Measurements from ENCODE around the gene ACOX1.

DNA sequence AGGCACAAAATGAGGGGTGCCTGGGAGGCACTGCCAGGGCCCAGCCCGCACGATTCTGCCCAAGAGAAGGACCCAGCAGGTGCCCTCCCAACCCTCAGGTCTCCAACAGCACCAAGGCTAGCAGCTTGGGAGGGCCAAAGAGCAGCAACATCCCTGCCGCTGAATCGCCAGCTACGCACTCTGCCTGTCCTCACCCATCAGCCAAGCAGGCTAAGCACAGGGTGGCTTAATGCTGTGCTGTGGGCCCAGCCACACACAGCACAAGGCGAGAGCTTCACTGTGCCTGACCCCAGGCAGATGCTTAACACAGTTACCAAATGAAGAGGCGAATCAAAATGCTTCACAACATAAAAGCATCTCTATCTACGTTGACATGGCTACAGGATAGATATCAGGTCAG is 63.7 kb downstream of the ACOX1 start:
- TF ChIP-seq, protein P1, sequence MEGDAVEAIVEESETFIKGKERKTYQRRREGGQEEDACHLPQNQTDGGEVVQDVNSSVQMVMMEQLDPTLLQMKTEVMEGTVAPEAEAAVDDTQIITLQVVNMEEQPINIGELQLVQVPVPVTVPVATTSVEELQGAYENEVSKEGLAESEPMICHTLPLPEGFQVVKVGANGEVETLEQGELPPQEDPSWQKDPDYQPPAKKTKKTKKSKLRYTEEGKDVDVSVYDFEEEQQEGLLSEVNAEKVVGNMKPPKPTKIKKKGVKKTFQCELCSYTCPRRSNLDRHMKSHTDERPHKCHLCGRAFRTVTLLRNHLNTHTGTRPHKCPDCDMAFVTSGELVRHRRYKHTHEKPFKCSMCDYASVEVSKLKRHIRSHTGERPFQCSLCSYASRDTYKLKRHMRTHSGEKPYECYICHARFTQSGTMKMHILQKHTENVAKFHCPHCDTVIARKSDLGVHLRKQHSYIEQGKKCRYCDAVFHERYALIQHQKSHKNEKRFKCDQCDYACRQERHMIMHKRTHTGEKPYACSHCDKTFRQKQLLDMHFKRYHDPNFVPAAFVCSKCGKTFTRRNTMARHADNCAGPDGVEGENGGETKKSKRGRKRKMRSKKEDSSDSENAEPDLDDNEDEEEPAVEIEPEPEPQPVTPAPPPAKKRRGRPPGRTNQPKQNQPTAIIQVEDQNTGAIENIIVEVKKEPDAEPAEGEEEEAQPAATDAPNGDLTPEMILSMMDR (IDR thresholded peaks at IDR 0.05) = no peak
- no peak for TF ChIP-seq POLR2A (IDR thresholded peaks at IDR 0.05)
- TF ChIP-seq EP300 (IDR thresholded peaks at IDR 0.05) = no peak
